IMR-90 (cell line): ENCODE measurements around the gene DNAJC13. TPM values are rescaled to one million over a fixed set of nuclear protein-coding genes. Genes with fewer than 3 reads are reported as not detected.

Experiments
- ATAC-seq: fragments of 200-7000 bp; cut with Tn5 transposase; 2 replicates; pipeline ENCODE4 v1.9.1; 2020; ENCODE audit warnings: low read depth, mild to moderate bottlenecking, moderate library complexity
- BruUV-seq: library from RNA; stranded (reverse); fragments of 400-500 nt; replicated peaks from 2 replicates; lab custom pipeline; 2021; lab: Mats Ljungman, UMichigan
- CTCF ChIA-PET: fragments of 300-600 bp; formaldehyde crosslinking; extraction: SDS; loops from one replicate; lab custom pipeline; 2021; ENCODE audit warnings: antibody characterized with exemption; lab: Yijun Ruan, JAX
- POLR2A ChIA-PET: fragments of 300-600 bp; sonication (Branson Sonifier 250); formaldehyde crosslinking; loops from one replicate; lab custom pipeline; 2022; ENCODE audit warnings: antibody characterized with exemption; ENCODE audit not compliant: unreplicated experiment; lab: Charles Lee
- DNase-seq: peaks from one replicate; pipeline ENCODE4 v3.0.0; 2013
- H2AFZ ChIP-seq: replicated peaks from 2 replicates; pipeline ENCODE3; 2013; ENCODE audit warnings: low read length, mild to moderate bottlenecking; ENCODE audit not compliant: poor library complexity
- H2AK5ac ChIP-seq: 2 replicates; pipeline ENCODE4 v1.6.1; 2013; ENCODE audit warnings: low read depth, low read length, inconsistent platforms
- H2AK9ac ChIP-seq: replicated peaks from 2 replicates; pipeline ENCODE3; 2013; ENCODE audit warnings: mild to moderate bottlenecking, low read depth, low read length, moderate library complexity; ENCODE audit not compliant: poor library complexity
- H2BK120ac ChIP-seq: 2 replicates; pipeline ENCODE4 v1.6.1; 2013; ENCODE audit warnings: low read depth, low read length, inconsistent platforms
- H2BK15ac ChIP-seq: 3 replicates; pipeline ENCODE4 v1.6.1; 2013; ENCODE audit warnings: low read depth, low read length, inconsistent platforms
- H2BK20ac ChIP-seq: 2 replicates; pipeline ENCODE4 v1.6.1; 2013; ENCODE audit warnings: low read depth, mild to moderate bottlenecking, inconsistent platforms, low read length, moderate library complexity
- H2BK5ac ChIP-seq: 2 replicates; pipeline ENCODE4 v1.6.1; 2013; ENCODE audit warnings: mild to moderate bottlenecking, low read depth, low read length, inconsistent platforms; ENCODE audit not compliant: poor library complexity, severe bottlenecking
- H3K14ac ChIP-seq: replicated peaks from 2 replicates; pipeline ENCODE4 v1.6.1; 2013; ENCODE audit warnings: low read depth, low read length, inconsistent platforms
- H3K18ac ChIP-seq: 2 replicates; pipeline ENCODE4 v1.6.1; 2013; ENCODE audit warnings: low read depth, low read length, control low read depth
- H3K23ac ChIP-seq: 2 replicates; pipeline ENCODE4 v1.6.1; 2013; ENCODE audit warnings: low read depth, low read length, inconsistent platforms
- H3K27ac ChIP-seq: 2 replicates; pipeline ENCODE4 v1.5.1; 2013; ENCODE audit warnings: mild to moderate bottlenecking, control low read depth, low read length; ENCODE audit not compliant: insufficient read depth
- H3K27me3 ChIP-seq: 2 replicates; pipeline ENCODE4 v1.6.1; 2013; ENCODE audit warnings: low read length; ENCODE audit not compliant: control insufficient read depth, insufficient read depth
- H3K36me3 ChIP-seq: 2 replicates; pipeline ENCODE4 v1.6.1; 2013; ENCODE audit warnings: low read length, mixed read lengths; ENCODE audit not compliant: control insufficient read depth, insufficient read depth
- H3K4ac ChIP-seq: 2 replicates; pipeline ENCODE4 v1.6.1; 2013; ENCODE audit warnings: low read depth, low read length, inconsistent platforms
- H3K4me1 ChIP-seq: 2 replicates; pipeline ENCODE4 v1.6.1; 2013; ENCODE audit warnings: low read length, mixed read lengths; ENCODE audit not compliant: control insufficient read depth, insufficient read depth
- H3K4me2 ChIP-seq: 2 replicates; pipeline ENCODE4 v1.6.1; 2013; ENCODE audit warnings: low read depth, mild to moderate bottlenecking, control low read depth, low read length, moderate library complexity
- H3K4me3 ChIP-seq: 2 replicates; pipeline ENCODE4 v1.5.1; 2013; ENCODE audit warnings: low read depth, mild to moderate bottlenecking, control low read depth, low read length, moderate library complexity; ENCODE audit not compliant: insufficient read depth
- H3K56ac ChIP-seq: 2 replicates; pipeline ENCODE4 v1.6.1; 2013; ENCODE audit warnings: low read length, inconsistent platforms; ENCODE audit not compliant: insufficient read depth; ENCODE audit errors: extremely low read depth
- H3K79me1 ChIP-seq, 2 experiments: 2 replicates each; pipeline ENCODE4 v1.6.1; 2013; ENCODE audit warnings: low read length in 2 of 2, inconsistent platforms in 1 of 2, low read depth in 1 of 2
- H3K9ac ChIP-seq: 2 replicates; pipeline ENCODE4 v1.6.1; 2013; ENCODE audit warnings: low read depth, low read length, control low read depth
- H3K9me1 ChIP-seq: 2 replicates; pipeline ENCODE4 v1.6.1; 2013; ENCODE audit warnings: low read length, inconsistent platforms; ENCODE audit not compliant: insufficient read depth
- H3K9me3 ChIP-seq: 2 replicates; pipeline ENCODE4 v1.6.1; 2013; ENCODE audit warnings: low read length; ENCODE audit not compliant: control insufficient read depth, insufficient read depth
- H4K20me1 ChIP-seq: 2 replicates; pipeline ENCODE4 v1.6.1; 2013; ENCODE audit warnings: low read length, inconsistent platforms; ENCODE audit not compliant: insufficient read depth
- H4K5ac ChIP-seq: 2 replicates; pipeline ENCODE4 v1.6.1; 2013; ENCODE audit warnings: mild to moderate bottlenecking, low read depth, low read length, control low read depth
- H4K8ac ChIP-seq, 2 experiments: 2 replicates each; pipeline ENCODE4 v1.6.1; 2013; ENCODE audit warnings: low read depth in 2 of 2, low read length in 2 of 2, control low read depth in 1 of 2, inconsistent platforms in 1 of 2
- H4K91ac ChIP-seq: 2 replicates; pipeline ENCODE4 v1.6.1; 2013; ENCODE audit warnings: low read depth, low read length, inconsistent platforms; ENCODE audit not compliant: insufficient read depth
- BHLHE40 ChIP-seq: fragments of 150-350 bp; IDR thresholded peaks from 2 replicates; pipeline ENCODE4 v1.6.1; 2016; ENCODE audit warnings: mild to moderate bottlenecking, low read depth, low read length
- CEBPB ChIP-seq: IDR thresholded peaks from 2 replicates; pipeline ENCODE4 v1.6.1; 2012; ENCODE audit warnings: low read depth, low read length, improper control_type of control experiment
- CHD1 ChIP-seq: IDR thresholded peaks from 2 replicates; pipeline ENCODE4 v1.6.1; 2012; ENCODE audit warnings: low read depth, low read length, improper control_type of control experiment
- CTCF ChIP-seq: conservative IDR thresholded peaks from 2 replicates; pipeline ENCODE4 v1.5.1; 2012; ENCODE audit warnings: mild to moderate bottlenecking, low read depth, low read length, improper control_type of control experiment
- ELK1 ChIP-seq: fragments of 150-350 bp; IDR thresholded peaks from 2 replicates; pipeline ENCODE4 v1.6.1; 2016; ENCODE audit warnings: low read depth, mild to moderate bottlenecking, low read length, moderate library complexity, borderline replicate concordance
- FOS ChIP-seq: fragments of 150-350 bp; IDR thresholded peaks from 2 replicates; pipeline ENCODE4 v1.6.1; 2016; ENCODE audit warnings: low read depth, low read length
- MAFK ChIP-seq: IDR thresholded peaks from 2 replicates; pipeline ENCODE4 v1.6.1; 2012; ENCODE audit warnings: low read depth, low read length, improper control_type of control experiment
- MAZ ChIP-seq: IDR thresholded peaks from 2 replicates; pipeline ENCODE4 v1.6.1; 2012; ENCODE audit warnings: low read depth, mild to moderate bottlenecking, low read length, improper control_type of control experiment, moderate library complexity, borderline replicate concordance
- MXI1 ChIP-seq: IDR thresholded peaks from 2 replicates; pipeline ENCODE4 v1.6.1; 2012; ENCODE audit warnings: low read depth, mild to moderate bottlenecking, low read length, moderate library complexity, borderline replicate concordance
- NFE2L2 ChIP-seq: fragments of 150-350 bp; IDR thresholded peaks from 2 replicates; pipeline ENCODE4 v1.6.1; 2016; ENCODE audit warnings: low read depth, mild to moderate bottlenecking, low read length
- POLR2A ChIP-seq: IDR thresholded peaks from 2 replicates; pipeline ENCODE4 v1.6.1; 2012; ENCODE audit warnings: mild to moderate bottlenecking, low read depth, low read length
- RAD21 ChIP-seq: IDR thresholded peaks from 2 replicates; pipeline ENCODE4 v1.6.1; 2012; ENCODE audit warnings: low read length, improper control_type of control experiment
- RCOR1 ChIP-seq: IDR thresholded peaks from 2 replicates; pipeline ENCODE4 v1.6.1; 2012; ENCODE audit warnings: mild to moderate bottlenecking, low read length, improper control_type of control experiment; ENCODE audit not compliant: insufficient replicate concordance
- RFX5 ChIP-seq: IDR thresholded peaks from 2 replicates; pipeline ENCODE4 v1.8.0; 2012; ENCODE audit warnings: low read depth, mild to moderate bottlenecking, low read length, moderate library complexity
- SMC3 ChIP-seq: fragments of 150-350 bp; IDR thresholded peaks from 2 replicates; pipeline ENCODE4 v1.6.1; 2016; ENCODE audit warnings: low read depth, mild to moderate bottlenecking, antibody characterized with exemption, low read length, moderate library complexity
- USF2 ChIP-seq: fragments of 150-350 bp; IDR thresholded peaks from 2 replicates; pipeline ENCODE4 v1.6.1; 2017; ENCODE audit warnings: mild to moderate bottlenecking, antibody characterized with exemption, low read length, low read depth
- WGBS, 2 experiments: methylation state at CpG; one replicate each; pipeline versions ENCODE4 v1.1.5 to v1.1.7; 2013; ENCODE audit warnings: missing lambda C conversion rate in 2 of 2; ENCODE audit not compliant: insufficient read length in 1 of 2; ENCODE audit errors: extremely low coverage in 2 of 2; 5-methylcytosine and 5-hydroxymethylcytosine counted together
- dilution Hi-C: fragments of 300-500 bp; cut with HindIII; formaldehyde crosslinking; loops from one replicate; pipeline ENCODE4 v1.14.3; 2018; ENCODE audit warnings: low sequenced_read_pairs; ENCODE audit not compliant: unreplicated experiment
- in situ Hi-C: fragments of 300-500 bp; cut with MboI; formaldehyde crosslinking; loops from 3 replicates; pipeline ENCODE4 v1.14.3; 2019; ENCODE audit warnings: low sequenced_read_pairs, inconsistent platforms, mixed read lengths
- intact Hi-C: fragments of 100-400 bp; cut with micrococcal nuclease; formaldehyde crosslinking; loops from 2 replicates; pipeline ENCODE4 v1.10.0; 2022
- polyA plus RNA-seq, 3 experiments: library from polyadenylated mRNA; depleted of rRNA; stranded (reverse); fragments of >200 nt; gene quantifications; 2 replicates each; pipeline ENCODE4 v1.2.3, GENCODE V29; 2012; ENCODE audit warnings: low replicate concordance in 1 of 3
- total RNA-seq: library from RNA; depleted of rRNA; stranded (reverse); fragments of >200 nt; gene quantifications from 2 replicates; pipeline ENCODE4 v1.2.3, GENCODE V29; 2012

DNAJC13 gene
- total and polyA plus RNA-seq, 2 of the 4 experiments (the other 2 are of a cell fraction), result 16.4 to 48.6 TPM

GRCh38 chr3:132556508-132557159 lies 139.3 kb downstream of the DNAJC13 start:
- no peak overlapping the region for H2AK5ac ChIP-seq
- no peaks in the 10 kb centered on the region for H3K9me3 ChIP-seq
- ATAC-seq (no peak), DNase-seq (no peak)
- no peak overlapping the region for H3K18ac ChIP-seq
- H3K23ac ChIP-seq, result no peak overlapping the region
- no peak overlapping the region for H3K14ac ChIP-seq
- TF ChIP-seq ELK1, result no peak
- TF ChIP-seq MXI1, result no peak
- no peak for TF ChIP-seq RAD21
- TF ChIP-seq RCOR1, result no peak
- TF ChIP-seq CEBPB, result no peak
- TF ChIP-seq CHD1, result no peak
- TF ChIP-seq USF2, result no peak
- TF ChIP-seq FOS, result no peak
- TF ChIP-seq NFE2L2, result no peak
- no peak for TF ChIP-seq RFX5
- no peak for TF ChIP-seq MAZ
- no peak for TF ChIP-seq SMC3
- no peak for TF ChIP-seq POLR2A
- TF ChIP-seq MAFK, result no peak
- TF ChIP-seq BHLHE40, result no peak
- no peak for TF ChIP-seq CTCF
- H2BK15ac ChIP-seq, result no peak overlapping the region
- H3K27me3 ChIP-seq, result no peaks in the 10 kb centered on the region
- POLR2A ChIA-PET, result no interaction called here
- H2BK20ac ChIP-seq, result no peak overlapping the region
- no peak overlapping the region for H4K8ac ChIP-seq
- no peak overlapping the region for H4K91ac ChIP-seq
- no peak overlapping the region for H3K4me2 ChIP-seq
- H4K5ac ChIP-seq, result no peak overlapping the region
- no peaks in the 10 kb centered on the region for H3K79me1 ChIP-seq
- no peak overlapping the region for H3K27ac ChIP-seq
- no peak overlapping the region for H3K4ac ChIP-seq
- no peak overlapping the region for H2BK120ac ChIP-seq
- no peak overlapping the region for H2AFZ ChIP-seq
- CTCF ChIA-PET, result no interaction called here
- dilution Hi-C loops, result no loop called here
- no peak overlapping the region for H3K4me3 ChIP-seq
- WGBS, 2 experiments, result 79% methylated on average over 5 of the region's 8 CpGs; no CpG with 5 or more reads in 1 of the 2 experiments
- intact Hi-C loops, result no loop called here
- H2BK5ac ChIP-seq, result no peak overlapping the region
- H2AK9ac ChIP-seq, result no peak overlapping the region
- H3K56ac ChIP-seq, result no peak overlapping the region
- H4K20me1 ChIP-seq, result no peaks in the 10 kb centered on the region
- peaks cover 6% of the 10 kb centered on the region for H3K36me3 ChIP-seq
- H3K9ac ChIP-seq, result no peak overlapping the region
- in situ Hi-C loops, result no loop called here
- peaks cover 7% of the 10 kb centered on the region; the same call in 1 of the 2 replicates for H3K9me1 ChIP-seq
- 0 out of 2 replicates have a peak, but pooled peaks cover 1% of the 10 kb centered on the region for H3K4me1 ChIP-seq
- BruUV-seq, result no TSS peak
